BLaER1 (cell line): Measurements from ENCODE around the gene KIRREL3.

ENCODE experiments used
- H3K27ac ChIP-seq: shearing (Covaris generic); formaldehyde crosslinking; 2 replicates; pipeline ENCODE4 v1.8.1; 2022
- H3K27me3 ChIP-seq: shearing (Covaris generic); formaldehyde crosslinking; 2 replicates; pipeline ENCODE4 v1.8.1; 2022
- H3K36me3 ChIP-seq: shearing (Covaris generic); formaldehyde crosslinking; 2 replicates; pipeline ENCODE4 v1.8.1; 2022
- H3K4me1 ChIP-seq: shearing (Covaris generic); formaldehyde crosslinking; 2 replicates; pipeline ENCODE4 v1.8.1; 2022
- H3K4me2 ChIP-seq: shearing (Covaris generic); formaldehyde crosslinking; 2 replicates; pipeline ENCODE4 v1.8.1; 2022
- H3K4me3 ChIP-seq: shearing (Covaris generic); formaldehyde crosslinking; 2 replicates; pipeline ENCODE4 v1.8.1; 2022
- H3K9ac ChIP-seq: shearing (Covaris generic); formaldehyde crosslinking; 2 replicates; pipeline ENCODE4 v1.8.1; 2022
- H3K9me3 ChIP-seq: shearing (Covaris generic); formaldehyde crosslinking; 2 replicates; pipeline ENCODE4 v1.8.1; 2022
- H4K20me1 ChIP-seq: shearing (Covaris generic); formaldehyde crosslinking; 2 replicates; pipeline ENCODE4 v1.8.1; 2022
- Cebpa-rat ChIP-seq: shearing (Covaris generic); IDR thresholded peaks from 2 replicates; pipeline ENCODE4 v1.8.1; 2022

Gene KIRREL3

DNA sequence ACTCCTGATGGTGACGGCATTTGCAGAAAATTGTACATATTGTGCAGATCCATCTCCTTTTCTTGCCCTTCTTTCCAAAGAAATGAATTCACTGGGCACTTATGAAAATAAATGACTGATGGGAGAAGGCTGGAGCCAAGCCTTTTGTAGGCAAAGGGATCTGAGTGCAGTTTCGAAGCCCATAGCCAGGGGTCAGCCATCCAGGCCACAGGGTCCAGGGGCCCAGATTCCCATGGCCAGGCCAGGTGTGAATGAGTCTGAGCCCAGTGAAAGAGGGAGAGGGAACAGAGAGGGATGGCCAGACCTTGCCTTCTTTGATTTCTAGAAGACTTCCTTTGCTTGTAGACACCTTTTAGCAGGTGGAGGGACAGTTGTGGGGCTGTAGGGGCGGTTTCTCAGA lies 209.1 kb downstream of the KIRREL3 start:
- TF ChIP-seq Cebpa-rat, result no peak
- H3K4me1 ChIP-seq, result peaks cover 27% of the 10 kb centered on the region
- no peak overlapping the region for H3K9ac ChIP-seq

DNA sequence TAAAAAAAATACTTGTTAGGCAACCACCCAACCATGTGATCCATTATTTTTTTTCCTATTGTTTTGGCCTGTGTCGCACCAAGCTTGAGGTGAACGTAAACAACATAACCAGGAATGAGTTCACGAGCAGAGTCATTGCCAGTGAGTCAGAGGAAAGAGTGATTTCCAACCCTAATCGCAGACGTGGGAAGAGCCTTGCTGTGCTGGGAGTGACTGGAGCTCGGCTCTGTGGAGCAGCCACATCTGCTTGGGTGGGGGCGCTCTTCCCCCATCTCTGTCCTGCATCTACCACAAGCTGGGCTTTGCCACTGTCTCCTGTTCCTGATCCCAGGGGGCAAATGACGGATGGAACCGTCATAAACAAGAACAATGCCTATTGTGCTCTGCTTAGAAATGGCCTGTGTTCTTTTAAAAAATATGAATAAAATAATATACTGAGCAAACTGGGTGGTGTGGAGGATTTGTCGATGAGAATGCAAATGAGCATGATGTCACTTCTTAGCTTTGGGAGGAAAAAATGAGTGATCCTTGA lies 210.0 kb downstream of the KIRREL3 start:
- peak overlapping the region; percentile 50 for H3K27ac ChIP-seq
- no peaks in the 10 kb centered on the region for H3K27me3 ChIP-seq
- peak overlapping the region; percentile 52 for H3K4me2 ChIP-seq
- peaks cover 27% of the 10 kb centered on the region for H3K4me1 ChIP-seq
- no peak for TF ChIP-seq Cebpa-rat
- H4K20me1 ChIP-seq, result no peaks in the 10 kb centered on the region
- no peaks in the 10 kb centered on the region for H3K9me3 ChIP-seq
- H3K9ac ChIP-seq, result no peak overlapping the region
- no peaks in the 10 kb centered on the region for H3K36me3 ChIP-seq
- H3K4me3 ChIP-seq, result no peak overlapping the region

More for the DNA sequence above, 209.1 kb downstream of the KIRREL3 start:
- Histone ChIP-seq H3K27ac (no peak overlapping the region; the same call in 1 of the 2 replicates), H3K9me3 (no peaks in the 10 kb centered on the region), H3K36me3 (no peaks in the 10 kb centered on the region), H3K4me3 (no peak overlapping the region), H3K27me3 (no peaks in the 10 kb centered on the region), H3K4me2 (peak overlapping the region; percentile 52), H4K20me1 (no peaks in the 10 kb centered on the region)

GRCh38 chr11:126782810-126783209 lies 217.8 kb downstream of the KIRREL3 start:
- Histone ChIP-seq H3K4me3 (no peak overlapping the region), H3K9me3 (no peaks in the 10 kb centered on the region), H3K27me3 (no peaks in the 10 kb centered on the region), H3K9ac (no peak overlapping the region), H4K20me1 (no peaks in the 10 kb centered on the region), H3K4me2 (no peak overlapping the region), H3K27ac (no peak overlapping the region), H3K4me1 (no peaks in the 10 kb centered on the region), H3K36me3 (no peaks in the 10 kb centered on the region)
- TF ChIP-seq Cebpa-rat, result no peak

- Histone ChIP-seq H3K4me2 (no peak overlapping the region), H3K27ac (no peak overlapping the region), H3K36me3 (no peaks in the 10 kb centered on the region), H3K4me3 (no peak overlapping the region), H3K9ac (no peak overlapping the region), H4K20me1 (no peaks in the 10 kb centered on the region), H3K9me3 (no peaks in the 10 kb centered on the region), H3K27me3 (no peaks in the 10 kb centered on the region), H3K4me1 (no peaks in the 10 kb centered on the region)
- TF ChIP-seq Cebpa-rat, result no peak
Observed at GRCh38 chr11:126781942-126782341, 218.6 kb downstream of the KIRREL3 start.

- no peak for TF ChIP-seq Cebpa-rat
- Histone ChIP-seq H3K4me3 (no peak overlapping the region), H3K4me1 (no peaks in the 10 kb centered on the region), H3K9me3 (no peaks in the 10 kb centered on the region), H3K4me2 (no peak overlapping the region), H3K27ac (no peak overlapping the region), H3K27me3 (no peaks in the 10 kb centered on the region), H4K20me1 (no peaks in the 10 kb centered on the region), H3K9ac (no peak overlapping the region), H3K36me3 (no peaks in the 10 kb centered on the region)
Observed at GRCh38 chr11:126776119-126776518, 224.5 kb downstream of the KIRREL3 start.

DNA sequence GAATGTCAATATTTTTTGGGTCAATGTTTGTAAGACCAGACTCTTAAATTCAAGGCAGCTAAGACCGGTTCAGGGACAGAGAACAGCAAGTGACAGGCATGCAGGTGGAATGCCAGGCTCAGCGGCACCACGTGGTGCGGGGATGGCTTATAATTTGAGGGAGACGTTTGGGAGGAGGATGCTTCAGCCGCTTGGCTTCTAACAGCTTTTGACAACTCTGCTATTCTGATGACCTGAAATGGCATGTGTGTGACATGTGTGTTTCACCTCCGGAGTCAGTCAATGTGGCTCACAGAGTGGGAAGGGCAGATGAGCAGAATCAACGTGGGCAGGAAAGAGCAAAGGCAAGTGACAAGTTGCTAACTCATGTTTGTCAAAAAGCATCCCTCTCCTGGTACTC lies 228.3 kb downstream of the KIRREL3 start:
- H3K9ac ChIP-seq, result no peak overlapping the region
- no peaks in the 10 kb centered on the region for H3K36me3 ChIP-seq
- no peaks in the 10 kb centered on the region for H3K9me3 ChIP-seq
- no peaks in the 10 kb centered on the region for H4K20me1 ChIP-seq
- TF ChIP-seq Cebpa-rat, result no peak
- H3K4me2 ChIP-seq, result no peak overlapping the region
- no peaks in the 10 kb centered on the region for H3K4me1 ChIP-seq
- no peaks in the 10 kb centered on the region for H3K27me3 ChIP-seq
- H3K4me3 ChIP-seq, result no peak overlapping the region
- no peak overlapping the region for H3K27ac ChIP-seq

- no peaks in the 10 kb centered on the region for H3K4me1 ChIP-seq
- H3K9ac ChIP-seq, result no peak overlapping the region
- no peaks in the 10 kb centered on the region for H4K20me1 ChIP-seq
- no peaks in the 10 kb centered on the region for H3K27me3 ChIP-seq
- H3K36me3 ChIP-seq, result no peaks in the 10 kb centered on the region
- H3K4me3 ChIP-seq, result no peak overlapping the region
- H3K4me2 ChIP-seq, result no peak overlapping the region
- H3K9me3 ChIP-seq, result no peaks in the 10 kb centered on the region
- H3K27ac ChIP-seq, result no peak overlapping the region
- TF ChIP-seq Cebpa-rat, result no peak
Observed at GRCh38 chr11:126768702-126769101, 231.9 kb downstream of the KIRREL3 start.

DNA sequence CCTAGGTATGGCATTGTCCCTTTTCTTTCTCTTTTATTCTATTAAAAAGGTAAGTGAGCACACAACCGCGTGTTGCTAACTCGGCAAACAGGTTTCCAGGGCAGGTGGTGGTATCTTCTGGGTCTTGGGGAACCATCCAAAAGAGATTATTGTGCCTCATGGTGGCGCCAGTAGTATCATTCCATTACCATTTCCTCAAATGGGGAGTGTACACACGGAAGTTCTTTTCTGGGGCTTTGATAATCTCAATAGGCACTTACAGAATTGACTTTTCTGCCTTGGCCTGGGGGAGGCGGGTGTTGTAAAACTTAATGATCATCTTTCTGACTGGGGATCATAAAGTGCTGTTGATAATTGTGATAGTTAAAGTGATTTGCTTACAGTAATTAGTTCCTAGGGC lies 234.1 kb downstream of the KIRREL3 start:
- H3K9me3 ChIP-seq, result no peaks in the 10 kb centered on the region
- TF ChIP-seq Cebpa-rat, result no peak
- H3K4me1 ChIP-seq, result no peaks in the 10 kb centered on the region
- H4K20me1 ChIP-seq, result no peaks in the 10 kb centered on the region
- H3K4me3 ChIP-seq, result no peak overlapping the region
- no peak overlapping the region for H3K27ac ChIP-seq
- H3K27me3 ChIP-seq, result no peaks in the 10 kb centered on the region
- no peak overlapping the region for H3K4me2 ChIP-seq
- no peak overlapping the region for H3K9ac ChIP-seq
- no peaks in the 10 kb centered on the region for H3K36me3 ChIP-seq

GRCh38 chr11:126765196-126765595 lies 235.4 kb downstream of the KIRREL3 start:
- no peaks in the 10 kb centered on the region for H3K27me3 ChIP-seq
- no peak overlapping the region for H3K4me2 ChIP-seq
- H3K9me3 ChIP-seq, result no peaks in the 10 kb centered on the region
- H4K20me1 ChIP-seq, result no peaks in the 10 kb centered on the region
- no peaks in the 10 kb centered on the region for H3K4me1 ChIP-seq
- TF ChIP-seq Cebpa-rat, result no peak
- no peak overlapping the region for H3K27ac ChIP-seq
- no peak overlapping the region for H3K4me3 ChIP-seq
- no peaks in the 10 kb centered on the region for H3K36me3 ChIP-seq
- H3K9ac ChIP-seq, result no peak overlapping the region

DNA sequence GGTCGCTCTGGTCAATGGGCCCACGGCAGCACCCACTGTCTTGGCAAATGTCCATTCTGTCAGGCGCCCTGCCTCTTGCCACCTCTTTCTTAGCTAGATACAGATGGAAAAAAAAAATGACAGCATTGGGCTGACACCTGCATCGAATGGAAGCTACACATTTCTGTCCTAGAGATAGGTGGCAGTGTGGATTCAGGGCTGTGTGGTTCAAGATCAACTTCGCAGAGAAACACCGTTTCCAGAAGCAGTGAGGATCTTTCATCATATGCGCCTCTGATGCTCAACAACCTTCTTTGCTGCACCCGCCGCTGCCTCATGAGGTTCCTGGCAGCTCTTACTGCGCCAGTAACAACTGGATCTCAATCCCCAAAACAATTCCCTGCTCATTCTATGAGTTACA lies 236.3 kb downstream of the KIRREL3 start:
- no peaks in the 10 kb centered on the region for H4K20me1 ChIP-seq
- no peak overlapping the region for H3K9ac ChIP-seq
- no peaks in the 10 kb centered on the region for H3K9me3 ChIP-seq
- no peak for TF ChIP-seq Cebpa-rat
- H3K4me3 ChIP-seq, result no peak overlapping the region
- no peaks in the 10 kb centered on the region for H3K36me3 ChIP-seq
- no peak overlapping the region for H3K4me2 ChIP-seq
- H3K27me3 ChIP-seq, result no peaks in the 10 kb centered on the region
- no peak overlapping the region for H3K27ac ChIP-seq
- H3K4me1 ChIP-seq, result no peaks in the 10 kb centered on the region

DNA sequence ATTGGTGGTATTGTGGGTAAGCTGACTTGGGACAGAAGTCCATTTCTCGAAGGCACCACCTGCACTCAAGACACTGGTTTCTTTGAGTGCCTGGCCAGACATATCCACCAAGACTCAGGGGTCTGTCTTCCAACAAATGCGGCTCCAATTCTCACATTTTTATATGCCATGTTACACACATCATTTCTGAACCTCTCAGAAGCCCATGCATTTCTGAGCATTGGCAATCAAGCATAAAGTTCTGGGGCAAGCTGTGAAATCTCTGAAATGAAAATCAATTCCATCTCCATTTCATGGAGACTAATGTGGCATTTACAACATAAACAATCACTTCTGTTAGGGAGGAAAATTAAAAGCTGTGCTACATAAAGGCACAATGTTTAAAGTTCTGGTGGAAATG lies 243.7 kb downstream of the KIRREL3 start:
- Histone ChIP-seq H4K20me1 (no peaks in the 10 kb centered on the region), H3K36me3 (no peaks in the 10 kb centered on the region), H3K27ac (no peak overlapping the region), H3K4me2 (no peak overlapping the region), H3K9ac (no peak overlapping the region), H3K27me3 (no peaks in the 10 kb centered on the region), H3K4me1 (no peaks in the 10 kb centered on the region), H3K4me3 (no peak overlapping the region), H3K9me3 (no peaks in the 10 kb centered on the region)
- no peak for TF ChIP-seq Cebpa-rat
